Left kidney (tissue), 2 donors: ENCODE results near the gene SNRNP48. TPM values are rescaled to one million over a fixed set of nuclear protein-coding genes. Genes with fewer than 3 reads are reported as not detected.

Experiments used
- DNase-seq: peaks from one replicate; pipeline ENCODE4 v3.0.0-alpha.2; 2013
- polyA plus RNA-seq: library from polyadenylated mRNA; unstranded; fragments of 120-200 nt; gene quantifications from one replicate; pipeline ENCODE4 v1.2.1, GENCODE V29; 2013; ENCODE audit not compliant: insufficient read length

Gene SNRNP48
- polyA plus RNA-seq, 1 donor: 28.3 TPM

- no peak for DNase-seq
Measured at GRCh38 chr6:7558781-7559180, 31.2 kb upstream of the SNRNP48 start.

DNA sequence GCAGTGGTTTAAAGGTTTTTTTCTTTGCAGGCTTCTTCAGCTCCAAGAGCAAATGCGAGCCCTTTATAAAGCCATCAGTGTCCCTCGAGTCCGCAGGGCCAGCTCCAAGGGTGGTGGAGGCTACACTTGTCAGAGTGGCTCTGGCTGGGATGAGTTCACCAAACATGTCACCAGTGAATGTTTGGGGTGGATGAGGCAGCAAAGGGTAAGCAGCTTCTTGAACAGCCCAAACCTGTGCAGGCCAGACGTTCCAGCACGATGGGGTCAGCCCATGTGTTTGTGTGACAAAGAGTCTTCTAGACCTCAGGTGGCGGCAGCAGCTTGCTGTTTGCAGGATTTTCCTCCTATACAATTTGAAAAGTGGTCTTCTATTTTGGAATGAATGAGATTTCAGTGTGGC lies 30.8 kb upstream of the SNRNP48 start:
- no peak for DNase-seq

DNA sequence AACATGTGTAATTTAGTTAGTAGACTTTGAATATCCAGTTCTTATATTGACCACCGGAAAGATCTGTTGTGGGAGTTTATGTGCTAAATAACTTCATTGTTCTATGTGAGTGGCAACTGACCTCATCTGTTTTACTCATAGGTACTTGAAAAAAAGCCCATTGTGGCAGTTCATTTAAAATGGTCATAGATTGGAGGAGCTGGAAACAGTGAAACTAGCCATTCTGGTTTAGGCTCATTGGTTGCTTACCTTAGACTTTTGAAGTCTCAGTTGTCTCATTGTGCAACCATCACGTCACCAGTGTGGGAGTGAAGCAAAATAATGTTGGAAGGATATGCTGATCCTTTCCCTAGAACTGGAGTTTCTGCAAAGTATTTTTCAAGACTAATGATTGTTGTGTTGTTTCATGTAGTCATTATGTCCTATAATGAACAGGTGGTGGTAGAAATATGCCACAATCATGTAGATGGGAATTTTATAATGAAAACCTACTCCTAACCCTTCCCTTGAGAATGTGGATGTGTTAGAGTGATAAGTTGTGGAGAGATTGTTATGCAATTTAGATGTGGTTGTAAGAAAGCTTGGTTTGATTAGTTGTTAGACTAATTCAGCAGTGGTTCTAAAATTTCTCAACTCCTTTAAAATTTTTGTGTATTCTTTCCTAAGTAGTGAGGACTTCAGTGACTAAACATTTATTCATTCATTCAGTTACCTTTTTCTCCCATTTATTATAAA lies 30.2 kb upstream of the SNRNP48 start:
- no peak for DNase-seq

DNA sequence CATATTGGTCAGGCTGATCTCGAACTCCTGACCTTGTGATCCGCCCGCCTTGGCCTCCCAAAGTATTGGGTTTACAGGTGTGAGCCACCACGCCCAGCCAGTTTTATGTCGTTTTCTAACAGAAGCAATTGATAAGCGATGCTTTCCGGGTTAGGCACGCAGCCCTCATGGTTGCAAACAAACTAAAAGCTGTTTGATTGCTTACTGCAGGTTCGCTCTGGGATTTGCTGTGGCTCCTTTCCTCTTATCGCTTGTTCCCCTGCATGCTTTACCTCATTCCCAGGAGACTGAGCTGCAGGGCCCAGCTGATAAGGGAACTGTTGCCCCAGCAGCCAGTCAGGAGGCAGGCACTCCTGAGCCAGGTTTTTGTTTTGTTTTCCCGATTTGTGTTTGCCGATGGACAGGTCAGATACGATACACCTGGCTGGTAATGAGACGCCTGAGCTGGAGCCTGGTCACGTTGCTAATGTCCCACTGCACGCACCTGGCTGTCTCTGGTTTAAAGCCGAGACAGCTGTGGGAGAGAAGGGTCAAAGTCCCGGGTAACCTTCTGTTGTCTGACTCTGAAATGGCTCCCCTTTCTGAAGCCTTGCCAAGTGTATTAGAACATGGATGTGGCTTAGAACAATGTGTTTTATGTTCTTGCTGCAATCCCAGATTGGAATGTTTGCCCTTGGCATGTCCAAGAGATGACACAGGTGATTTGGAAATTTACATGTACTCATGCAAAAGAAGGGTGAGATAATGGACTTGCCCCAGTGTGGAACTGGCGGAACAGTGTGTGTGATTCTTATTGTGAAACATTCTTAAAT lies 28.6 kb upstream of the SNRNP48 start:
- DNase-seq: no peak

GRCh38 chr6:7562769-7563168 lies 27.2 kb upstream of the SNRNP48 start:
- no peak for DNase-seq

DNA sequence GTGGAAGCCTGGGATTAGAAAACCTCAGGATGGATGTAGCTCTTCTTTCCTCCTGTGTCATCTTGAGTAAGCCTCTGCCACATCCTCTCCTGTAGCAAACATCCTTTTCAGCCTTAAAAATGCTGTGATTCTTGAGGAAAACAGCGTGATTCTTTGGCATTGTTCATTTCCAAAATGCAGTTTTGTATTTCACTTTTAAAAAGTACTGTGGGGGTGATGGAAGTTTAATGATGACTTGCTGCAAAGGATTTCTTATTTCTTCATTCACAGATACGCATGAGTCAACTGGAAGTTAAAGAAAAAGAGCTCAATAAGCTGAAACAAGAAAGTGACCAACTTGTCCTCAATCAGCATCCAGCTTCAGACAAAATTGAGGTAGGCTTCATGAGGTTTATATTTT lies 23.9 kb upstream of the SNRNP48 start:
- no peak for DNase-seq

- no peak for DNase-seq
Measured at GRCh38 chr6:7566617-7567173, 23.3 kb upstream of the SNRNP48 start.

DNA sequence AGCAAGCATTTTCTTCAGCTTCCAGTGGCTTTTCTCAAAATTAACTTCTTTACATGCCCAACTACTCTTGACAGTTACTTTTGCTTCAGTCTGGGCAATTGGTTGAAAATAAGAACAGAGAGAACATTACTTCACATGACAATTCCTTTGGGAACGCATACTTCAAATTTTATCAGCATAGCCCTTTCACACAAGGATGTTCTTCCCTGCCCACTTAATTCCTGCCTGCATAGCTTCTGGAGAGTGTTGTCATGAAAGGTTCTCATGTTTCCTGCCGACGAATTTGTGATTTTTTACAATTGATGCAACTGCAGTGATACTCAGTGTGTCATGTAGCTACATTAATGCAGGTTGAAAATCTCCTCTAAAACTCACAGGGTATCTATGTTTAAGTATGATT lies 22.0 kb upstream of the SNRNP48 start:
- DNase-seq: no peak

DNA sequence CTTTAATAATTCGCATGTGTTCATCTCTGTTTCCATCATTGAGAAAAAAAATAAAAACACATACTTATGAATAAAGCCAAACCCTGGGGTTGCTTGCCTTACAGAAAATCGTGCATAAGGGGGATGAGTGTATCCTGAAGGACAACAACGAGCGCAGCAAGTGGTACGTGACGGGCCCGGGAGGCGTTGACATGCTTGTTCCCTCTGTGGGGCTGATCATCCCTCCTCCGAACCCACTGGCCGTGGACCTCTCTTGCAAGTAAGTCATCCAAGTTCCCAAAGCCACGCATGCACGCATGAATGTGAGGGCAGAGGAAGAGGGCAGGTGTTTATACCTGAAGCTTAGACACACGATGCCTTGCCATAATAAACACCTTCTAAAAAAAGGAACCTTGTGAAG lies 20.9 kb upstream of the SNRNP48 start:
- no peak for DNase-seq

DNA sequence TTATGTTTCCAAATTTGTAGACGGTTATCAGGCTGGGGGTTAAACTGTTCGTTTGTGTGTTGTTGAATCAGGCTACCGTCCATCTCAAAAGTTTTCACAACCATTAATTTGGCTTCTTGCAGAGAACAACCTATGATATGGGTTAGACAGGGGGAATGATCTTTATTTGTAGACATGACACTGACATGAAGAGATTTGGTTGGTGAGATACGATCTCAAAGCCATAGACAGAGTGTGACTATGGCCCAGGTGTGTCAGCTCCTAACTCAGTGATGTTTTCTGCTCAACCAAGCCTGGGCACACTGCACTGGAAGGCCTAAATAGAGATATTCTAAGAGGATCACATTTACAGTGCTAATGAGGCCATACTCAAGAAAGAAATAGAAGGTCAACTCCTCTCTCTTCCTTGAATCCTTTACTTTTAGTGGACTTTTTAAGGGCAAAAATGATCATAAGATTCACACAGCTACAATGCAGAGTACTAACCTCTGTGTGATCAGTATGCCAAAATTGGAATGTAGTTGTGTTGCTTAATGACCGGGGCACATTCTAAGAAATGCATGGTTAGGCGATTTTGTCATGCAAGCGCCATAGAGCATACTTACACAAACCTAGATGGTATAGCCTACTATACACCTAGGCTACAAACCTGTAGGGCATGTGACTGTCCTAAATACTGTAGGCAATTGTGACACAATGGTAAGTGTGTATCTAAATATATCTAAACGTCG lies 17.6 kb upstream of the SNRNP48 start:
- DNase-seq: no peak

GRCh38 chr6:7574500-7574899 lies 15.5 kb upstream of the SNRNP48 start:
- no peak for DNase-seq

- DNase-seq: no peak
Measured at GRCh38 chr6:7578516-7578915, 11.5 kb upstream of the SNRNP48 start.

- DNase-seq: no peak
Measured at GRCh38 chr6:7578931-7579330, 11.1 kb upstream of the SNRNP48 start.

- DNase-seq: no peak
Measured at GRCh38 chr6:7579851-7580250, 10.1 kb upstream of the SNRNP48 start.

DNA sequence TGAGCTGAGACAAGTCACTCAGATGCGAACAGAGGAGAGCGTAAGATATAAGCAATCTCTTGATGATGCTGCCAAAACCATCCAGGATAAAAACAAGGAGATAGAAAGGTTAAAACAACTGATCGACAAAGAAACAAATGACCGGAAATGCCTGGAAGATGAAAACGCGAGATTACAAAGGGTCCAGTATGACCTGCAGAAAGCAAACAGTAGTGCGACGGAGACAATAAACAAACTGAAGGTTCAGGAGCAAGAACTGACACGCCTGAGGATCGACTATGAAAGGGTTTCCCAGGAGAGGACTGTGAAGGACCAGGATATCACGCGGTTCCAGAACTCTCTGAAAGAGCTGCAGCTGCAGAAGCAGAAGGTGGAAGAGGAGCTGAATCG lies 9.5 kb upstream of the SNRNP48 start:
- no peak for DNase-seq

- DNase-seq: peak; percentile 32
Measured at GRCh38 chr6:7580927-7581618, 8.9 kb upstream of the SNRNP48 start.

GRCh38 chr6:7585287-7585930 lies 4.6 kb upstream of the SNRNP48 start:
- DNase-seq: no peak

DNA sequence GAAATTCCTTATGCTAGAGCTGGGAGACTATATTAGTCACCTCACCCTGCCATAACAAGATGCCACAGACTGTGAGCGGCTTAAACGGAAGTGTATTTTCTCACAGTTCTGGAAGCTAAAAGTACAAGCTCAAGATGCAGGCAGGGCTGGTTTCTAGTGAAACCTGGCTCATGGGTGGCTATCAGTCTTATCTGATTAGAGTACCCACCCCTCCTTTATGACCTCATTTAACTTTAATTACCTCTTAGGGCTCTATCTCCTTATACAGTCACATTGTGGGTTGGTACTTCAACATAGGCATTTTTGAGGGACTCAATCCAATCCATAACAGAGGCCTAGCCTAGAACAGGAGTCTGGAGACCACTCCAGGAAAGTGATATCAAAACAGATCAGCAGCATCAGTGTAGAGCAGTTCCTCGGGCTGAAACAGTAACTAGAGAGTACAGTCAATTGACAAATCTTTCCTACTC lies 2.3 kb upstream of the SNRNP48 start:
- DNase-seq: no peak

- no peak for DNase-seq
Measured at GRCh38 chr6:7588506-7588905, 1.5 kb upstream of the SNRNP48 start.

DNA sequence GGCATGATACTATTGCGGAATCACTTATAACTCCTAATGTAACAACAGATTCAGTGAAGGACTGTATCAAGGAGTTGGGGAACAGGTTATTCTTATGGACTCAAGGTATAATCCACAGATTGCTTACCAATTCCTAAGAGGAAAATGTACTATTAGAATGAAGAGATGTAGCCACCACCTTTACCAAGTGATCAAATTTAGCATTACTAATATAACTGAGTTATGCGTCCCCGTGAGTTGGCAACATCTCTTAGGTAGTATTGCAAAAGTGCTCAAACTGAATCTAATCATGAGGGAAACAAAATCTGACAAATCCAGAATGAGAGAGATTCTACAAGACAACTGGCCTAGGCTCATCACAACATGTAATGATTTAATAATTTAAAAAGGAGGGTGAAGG lies 777 bp upstream of the SNRNP48 start:
- DNase-seq: no peak

GRCh38 chr6:7590918-7591302 lies 912 bp downstream of the SNRNP48 start:
- no peak for DNase-seq
